SK-N-SH treated with all-trans-retinoic acid at 6 μM for 48 hours (cell line): ENCODE data around the gene NSRP1.

Experiments used
- ARNTL ChIP-seq: fragments of 450-650 bp; formaldehyde crosslinking; IDR thresholded peaks from 2 replicates; pipeline ENCODE4 v1.5.0; 2020; ENCODE audit warnings: low read depth, mild to moderate bottlenecking, moderate library complexity, borderline replicate concordance
- ESRRG ChIP-seq: fragments of 250-450 bp; sonication (Bioruptor Pico); IDR thresholded peaks from 2 replicates; pipeline ENCODE4 v1.6.1; 2021; ENCODE audit warnings: mild to moderate bottlenecking
- OSR1 ChIP-seq: fragments of 250-450 bp; sonication (Bioruptor Pico); IDR thresholded peaks from 2 replicates; pipeline ENCODE4 v1.8.0; 2022; ENCODE audit warnings: moderate library complexity, mild to moderate bottlenecking, inconsistent platforms
- ZFP30 ChIP-seq: fragments of 450-650 bp; formaldehyde crosslinking; IDR thresholded peaks from 2 replicates; pipeline ENCODE4 v1.5.0; 2022; ENCODE audit warnings: mild to moderate bottlenecking, moderate library complexity
- TF ChIP-seq, protein P1 (sequence below): fragments of 250-450 bp; sonication (Bioruptor Pico); IDR thresholded peaks from 2 replicates; pipeline ENCODE4 v1.8.0; 2020; ENCODE audit warnings: mild to moderate bottlenecking, moderate library complexity, borderline replicate concordance
- TF ChIP-seq, protein P2 (sequence below): fragments of 250-450 bp; sonication (Bioruptor Pico); IDR thresholded peaks from 2 replicates; pipeline ENCODE4 v1.8.0; 2021; ENCODE audit warnings: low read depth, mild to moderate bottlenecking, moderate library complexity, borderline replicate concordance

DNA sequence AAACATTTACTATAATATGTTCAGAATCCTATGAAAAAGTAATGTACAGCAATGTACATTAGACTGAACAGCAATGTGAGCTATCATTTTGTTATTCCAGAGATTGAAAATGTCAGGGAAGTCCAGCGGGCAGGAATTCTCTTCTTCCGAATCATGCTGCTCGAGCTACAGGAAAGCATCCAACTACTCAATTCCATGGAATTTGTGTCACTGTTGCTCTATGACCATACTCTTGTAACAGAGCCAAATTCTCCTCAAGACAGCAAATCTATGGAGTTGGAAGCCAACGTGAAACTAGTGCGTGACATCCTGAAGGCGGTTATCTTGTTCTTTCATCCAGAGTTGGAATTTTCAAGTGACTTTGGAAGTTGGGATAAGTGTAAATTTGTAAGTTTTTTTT lies 24.8 kb upstream of the NSRP1 start:
- TF ChIP-seq ESRRG (CRISPR knock-in tag) (no peak), ARNTL (no peak), ZFP30 (CRISPR knock-in tag) (no peak), OSR1 (CRISPR knock-in tag) (no peak)
- TF ChIP-seq, protein P1, sequence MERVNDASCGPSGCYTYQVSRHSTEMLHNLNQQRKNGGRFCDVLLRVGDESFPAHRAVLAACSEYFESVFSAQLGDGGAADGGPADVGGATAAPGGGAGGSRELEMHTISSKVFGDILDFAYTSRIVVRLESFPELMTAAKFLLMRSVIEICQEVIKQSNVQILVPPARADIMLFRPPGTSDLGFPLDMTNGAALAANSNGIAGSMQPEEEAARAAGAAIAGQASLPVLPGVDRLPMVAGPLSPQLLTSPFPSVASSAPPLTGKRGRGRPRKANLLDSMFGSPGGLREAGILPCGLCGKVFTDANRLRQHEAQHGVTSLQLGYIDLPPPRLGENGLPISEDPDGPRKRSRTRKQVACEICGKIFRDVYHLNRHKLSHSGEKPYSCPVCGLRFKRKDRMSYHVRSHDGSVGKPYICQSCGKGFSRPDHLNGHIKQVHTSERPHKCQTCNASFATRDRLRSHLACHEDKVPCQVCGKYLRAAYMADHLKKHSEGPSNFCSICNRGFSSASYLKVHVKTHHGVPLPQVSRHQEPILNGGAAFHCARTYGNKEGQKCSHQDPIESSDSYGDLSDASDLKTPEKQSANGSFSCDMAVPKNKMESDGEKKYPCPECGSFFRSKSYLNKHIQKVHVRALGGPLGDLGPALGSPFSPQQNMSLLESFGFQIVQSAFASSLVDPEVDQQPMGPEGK (CRISPR knock-in tag) = no peak
- TF ChIP-seq, protein P2, sequence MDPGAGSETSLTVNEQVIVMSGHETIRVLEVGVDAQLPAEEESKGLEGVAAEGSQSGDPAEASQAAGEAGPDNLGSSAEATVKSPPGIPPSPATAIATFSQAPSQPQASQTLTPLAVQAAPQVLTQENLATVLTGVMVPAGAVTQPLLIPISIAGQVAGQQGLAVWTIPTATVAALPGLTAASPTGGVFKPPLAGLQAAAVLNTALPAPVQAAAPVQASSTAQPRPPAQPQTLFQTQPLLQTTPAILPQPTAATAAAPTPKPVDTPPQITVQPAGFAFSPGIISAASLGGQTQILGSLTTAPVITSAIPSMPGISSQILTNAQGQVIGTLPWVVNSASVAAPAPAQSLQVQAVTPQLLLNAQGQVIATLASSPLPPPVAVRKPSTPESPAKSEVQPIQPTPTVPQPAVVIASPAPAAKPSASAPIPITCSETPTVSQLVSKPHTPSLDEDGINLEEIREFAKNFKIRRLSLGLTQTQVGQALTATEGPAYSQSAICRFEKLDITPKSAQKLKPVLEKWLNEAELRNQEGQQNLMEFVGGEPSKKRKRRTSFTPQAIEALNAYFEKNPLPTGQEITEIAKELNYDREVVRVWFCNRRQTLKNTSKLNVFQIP (CRISPR knock-in tag) = no peak
